Caki2 (cell line): Measurements from ENCODE around the gene RFC2. TPM values are rescaled to one million over a fixed set of nuclear protein-coding genes. Genes with fewer than 3 reads are reported as not detected.
"Not testable (repeated sequence)": the region's sequence is repeated elsewhere in the genome, so short reads cannot be mapped to it uniquely, and the experiment has no call there.

ENCODE experiments used
- DNase-seq: peaks from one replicate; pipeline ENCODE4 v3.0.0-alpha.2; 2015; ENCODE audit warnings: low read depth
- in situ Hi-C: cut with HindIII; loops from 2 replicates; pipeline ENCODE4 v1.10.0; 2016; ENCODE audit warnings: low sequenced_read_pairs, low pct_unique_long_range_greater_than_20kb, mixed read lengths
- total RNA-seq: library from RNA; depleted of rRNA; stranded (reverse); fragments of >200 nt; shearing (Covaris generic); gene quantifications from 2 replicates; pipeline ENCODE4 v1.2.3, GENCODE V29; 2014; ENCODE audit warnings: low replicate concordance

Gene RFC2
- total RNA-seq, 1 experiment from 2014 or later: 50.5 TPM

- DNase-seq: no peak
- in situ Hi-C loops: no loop called here
Observed at GRCh38 chr7:74256491-74257408, 2.6 kb upstream of the RFC2 start.

GRCh38 chr7:74255461-74255860 lies 1.3 kb upstream of the RFC2 start:
- in situ Hi-C loops, DNase-seq: not testable (repeated sequence)

DNA sequence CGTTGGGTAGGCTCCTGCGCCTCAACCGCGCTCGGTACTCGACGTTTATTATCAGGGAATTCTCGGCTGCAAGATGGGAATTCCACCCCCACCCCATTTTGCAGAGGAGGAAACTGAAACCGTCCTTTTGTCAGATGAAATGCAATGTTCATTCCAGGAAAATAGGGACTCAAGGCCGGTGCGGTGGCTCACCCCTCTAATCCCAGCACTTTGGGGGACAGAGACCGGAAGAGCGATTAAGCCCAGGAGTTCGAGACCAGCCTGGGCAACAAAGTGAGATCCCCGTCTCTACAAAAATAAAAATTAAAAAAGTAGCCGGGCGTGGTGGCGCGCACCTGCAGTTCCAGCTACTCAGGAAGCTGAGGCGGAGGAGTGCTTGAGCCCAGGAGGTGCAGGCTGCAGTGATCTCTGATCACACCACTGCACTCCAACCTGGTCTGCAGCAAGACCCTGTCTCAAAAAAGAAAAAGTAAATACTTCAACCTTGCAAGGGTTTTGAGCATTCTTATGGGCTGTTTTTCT lies 720 bp upstream of the RFC2 start:
- no peak for DNase-seq
- in situ Hi-C loops: no loop called here

DNA sequence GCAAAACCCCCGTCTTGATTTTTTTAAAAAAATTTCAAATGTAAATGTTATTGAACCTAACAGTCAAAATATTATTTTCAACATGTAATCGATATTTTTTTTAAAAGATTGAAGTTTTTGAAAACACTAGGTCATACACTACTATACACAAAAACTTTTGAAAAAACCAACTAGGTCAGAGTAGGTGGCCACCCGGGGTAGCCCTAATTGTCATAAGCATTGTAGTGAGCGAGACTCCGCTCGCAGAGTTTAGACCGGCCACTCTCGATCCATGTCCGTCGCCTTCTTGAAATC lies 417 bp downstream of the RFC2 start:
- DNase-seq: no peak
- in situ Hi-C loops: no loop called here

DNA sequence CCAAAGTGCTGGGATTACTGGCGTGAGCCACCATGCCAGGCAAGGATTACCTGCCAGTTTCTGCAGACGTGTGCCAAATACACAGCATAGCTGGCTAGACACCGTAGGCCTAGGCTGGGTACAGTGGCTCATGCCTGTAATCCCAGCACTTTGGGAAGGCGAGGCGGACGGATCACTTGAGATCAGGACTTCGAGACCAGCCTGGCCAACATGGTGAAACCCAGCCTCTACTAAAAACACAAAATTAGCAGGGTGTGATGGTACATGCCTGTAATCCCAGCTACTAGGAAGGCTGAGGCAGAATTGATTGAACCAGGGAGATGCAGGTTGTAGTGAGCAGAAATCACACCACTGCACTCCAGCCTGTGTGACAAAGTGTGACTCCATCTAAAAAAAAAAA lies 868 bp downstream of the RFC2 start:
- in situ Hi-C loops: no loop called here
- DNase-seq: no peak

- in situ Hi-C loops: no loop called here
- DNase-seq: no peak
Observed at GRCh38 chr7:74252893-74253292, 1.3 kb downstream of the RFC2 start.

DNA sequence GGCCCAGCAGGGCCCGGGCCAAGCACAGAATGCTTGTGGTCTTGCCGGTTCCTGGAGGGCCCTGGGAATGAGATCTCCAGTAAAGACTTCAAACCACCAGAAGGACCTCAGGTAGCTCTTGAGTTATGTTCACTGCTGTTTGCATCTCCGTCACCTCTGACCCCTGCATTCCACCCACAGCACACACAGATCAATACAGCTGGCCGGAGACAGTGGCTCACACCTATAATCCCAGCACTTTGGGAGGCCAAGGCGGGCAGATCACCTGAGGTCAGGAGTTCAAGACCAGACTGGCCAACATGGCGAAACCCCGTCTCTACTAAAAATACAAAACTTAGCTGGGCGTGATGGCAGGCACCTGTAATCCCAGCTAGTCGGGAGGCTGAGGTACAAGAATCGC lies 5.1 kb downstream of the RFC2 start:
- in situ Hi-C loops, DNase-seq: not testable (repeated sequence)

GRCh38 chr7:74248156-74248555 lies 6.0 kb downstream of the RFC2 start:
- in situ Hi-C loops: no loop called here

GRCh38 chr7:74246497-74246896 lies 7.7 kb downstream of the RFC2 start:
- no peak for DNase-seq
- in situ Hi-C loops: no loop called here

More at GRCh38 chr7:74248156-74248555, 6.0 kb downstream of the RFC2 start:
- no peak for DNase-seq

DNA sequence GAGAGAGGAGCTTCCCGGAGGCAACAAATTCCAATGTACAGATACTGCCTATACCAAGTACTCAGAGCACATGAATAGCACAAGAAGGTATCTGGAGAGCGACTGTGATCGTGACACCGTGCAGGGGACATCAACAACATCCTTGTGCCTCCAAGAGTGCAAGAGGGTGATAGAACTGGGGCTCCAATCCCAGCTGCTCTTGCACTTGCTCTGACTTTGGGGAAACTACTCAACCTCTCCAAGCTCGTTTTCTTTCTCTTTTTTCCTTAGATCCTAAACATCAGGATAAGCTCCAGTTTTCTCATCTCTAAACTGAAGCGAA lies 12.1 kb downstream of the RFC2 start:
- DNase-seq: no peak
- in situ Hi-C loops: no loop called here

- DNase-seq: no peak
- in situ Hi-C loops: no loop called here
Observed at GRCh38 chr7:74240482-74240881, 13.7 kb downstream of the RFC2 start.

DNA sequence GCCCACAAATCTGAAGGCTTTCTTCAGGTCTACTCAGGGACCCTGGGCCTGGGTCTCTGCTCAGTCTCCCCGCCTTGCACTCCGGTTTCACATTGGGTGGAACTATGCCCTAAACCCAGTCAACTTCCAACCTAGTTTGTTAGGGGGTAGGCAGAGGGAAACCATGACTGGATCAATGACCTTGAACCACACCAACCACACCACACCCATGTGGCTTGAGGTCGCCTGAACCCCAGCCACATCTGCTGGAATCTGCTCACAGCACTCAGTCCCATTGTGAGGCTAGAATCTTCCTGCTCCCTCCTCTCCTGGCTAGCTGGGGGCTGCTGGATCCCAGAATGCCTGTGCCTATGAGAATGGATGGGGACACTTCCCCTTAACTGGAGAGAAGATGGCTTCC lies 17.9 kb downstream of the RFC2 start:
- in situ Hi-C loops: no loop called here
- no peak for DNase-seq

DNA sequence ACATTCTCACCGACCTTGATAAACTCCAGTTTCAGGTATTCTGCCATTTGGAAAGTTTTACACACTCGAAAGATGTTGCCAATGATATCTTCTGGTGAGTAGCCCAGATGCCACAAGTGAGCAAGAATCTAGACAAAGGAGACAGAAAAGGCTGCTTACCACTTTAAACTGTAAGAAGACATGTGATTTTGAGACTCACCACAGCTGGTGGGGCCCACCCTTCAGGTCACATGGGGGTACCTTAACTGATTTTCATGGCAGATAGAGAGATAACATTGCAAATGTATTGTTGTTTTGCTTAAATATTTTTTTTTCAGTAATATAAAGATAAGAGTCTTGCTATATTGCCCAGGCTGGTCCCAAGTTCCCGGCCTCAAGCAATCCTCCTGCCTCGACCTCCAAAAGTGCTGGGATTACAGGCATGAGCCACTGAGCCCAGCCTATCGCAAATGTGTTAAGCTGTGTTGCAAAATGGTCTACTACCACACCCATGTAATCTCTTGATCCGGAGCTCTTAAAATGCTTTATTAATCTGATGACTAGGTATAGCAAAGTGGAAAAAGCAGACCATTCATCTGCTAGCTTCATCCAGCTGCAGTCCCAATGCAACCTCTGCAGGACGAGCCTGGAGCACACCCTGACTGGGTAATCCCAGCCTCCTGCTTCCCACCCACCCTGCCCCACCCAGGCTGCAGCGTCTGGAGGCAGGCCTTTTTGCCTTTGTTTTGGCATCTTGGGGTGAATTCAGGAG lies 18.5 kb downstream of the RFC2 start:
- in situ Hi-C loops: no loop called here
- DNase-seq: no peak

DNA sequence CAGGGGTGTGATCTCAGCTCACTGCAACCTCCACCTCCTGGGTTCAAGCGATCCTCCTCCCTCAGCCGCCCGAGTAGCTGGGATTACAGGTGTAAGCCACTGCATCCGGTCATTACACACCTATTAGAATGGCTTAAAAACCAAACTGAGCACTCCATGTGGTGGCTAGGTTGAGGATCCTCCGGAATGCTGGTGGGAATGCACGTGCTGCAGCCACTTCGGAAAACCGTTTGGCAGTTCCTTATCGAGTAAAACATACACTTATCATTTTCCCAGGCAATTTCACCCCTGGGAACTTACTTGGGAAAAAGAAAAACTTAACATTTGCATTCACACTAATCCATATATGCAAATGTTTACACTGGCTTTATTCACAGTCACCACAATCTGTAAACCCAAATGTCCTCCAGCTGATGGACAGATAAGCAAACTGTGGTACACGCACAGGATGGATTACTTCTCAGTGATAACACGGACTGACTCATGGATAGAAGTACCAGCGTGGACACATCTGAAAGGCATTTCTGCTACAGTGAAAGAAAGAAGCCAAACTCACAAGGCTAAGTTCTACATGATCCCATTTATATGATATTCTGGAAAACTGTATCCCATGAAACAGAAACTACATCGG lies 20.4 kb downstream of the RFC2 start:
- in situ Hi-C loops: no loop called here
- DNase-seq: no peak

GRCh38 chr7:74231232-74231590 lies 23.0 kb downstream of the RFC2 start:
- no peak for DNase-seq
- in situ Hi-C loops: no loop called here

DNA sequence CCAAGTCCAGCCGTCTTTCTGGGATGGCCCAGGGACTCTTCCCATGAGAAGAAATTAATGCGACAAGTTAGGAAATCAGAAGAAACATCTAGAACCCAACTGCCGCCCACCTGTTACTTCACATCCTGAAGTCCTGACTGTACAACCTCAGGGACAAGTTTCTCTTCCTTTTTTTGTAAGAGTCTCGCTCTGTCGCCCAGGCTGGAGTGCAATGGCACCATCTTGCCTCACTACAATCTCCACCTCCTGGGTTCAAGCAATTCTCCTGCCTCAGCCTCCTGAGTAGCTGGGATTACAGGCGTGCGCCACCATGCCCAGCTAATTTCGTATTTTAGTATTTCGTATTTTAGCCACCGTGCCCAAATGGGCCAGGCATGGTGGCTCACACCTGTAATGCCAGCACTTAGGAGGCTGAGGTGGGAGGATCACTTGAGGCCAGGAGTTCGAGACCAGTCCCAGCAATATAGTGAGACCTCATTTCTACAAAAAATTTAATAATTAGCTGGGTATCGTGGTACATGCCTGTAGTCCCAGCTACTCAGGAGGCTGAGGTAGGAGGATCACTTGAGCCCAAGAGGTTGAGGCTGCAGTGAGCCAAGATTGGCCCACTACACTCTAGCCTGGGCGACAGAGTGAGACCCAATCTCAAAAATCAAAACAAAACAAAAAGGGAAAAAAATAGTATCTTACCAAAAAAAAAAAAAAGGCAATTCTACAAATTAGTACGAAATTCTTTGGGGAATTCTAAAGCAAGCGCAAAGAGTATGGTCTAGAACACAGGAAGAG lies 23.6 kb downstream of the RFC2 start:
- in situ Hi-C loops: no loop called here
- no peak for DNase-seq

- no peak for DNase-seq
- in situ Hi-C loops: no loop called here
Observed at GRCh38 chr7:74228951-74229900, 25.0 kb downstream of the RFC2 start.
